Stimulated activated CD8-positive, alpha-beta memory T cell treated with anti-CD3 and anti-CD28 coated beads, Interleukin-12 subunit alpha, Interleukin-12 subunit beta, amount 100 ng/mL, for 1 hour (primary cell): Measurements from ENCODE around the gene TMEM170A.
"Not testable (repeated sequence)": the region's sequence is repeated elsewhere in the genome, so short reads cannot be mapped to it uniquely, and the experiment has no call there.

ENCODE experiments used
- DNase-seq: peaks from one replicate; pipeline ENCODE4 v3.0.0-alpha.2; 2020; ENCODE audit warnings: low read depth

The TMEM170A gene

GRCh38 chr16:75479421-75479990, 15.0 kb upstream of the TMEM170A start:
- DNase-seq: no peak

- no peak for DNase-seq
Observed at GRCh38 chr16:75478480-75479345, 14.2 kb upstream of the TMEM170A start.

GRCh38 chr16:75477680-75478473, 13.4 kb upstream of the TMEM170A start:
- DNase-seq: no peak

GRCh38 chr16:75476817-75477216, 12.3 kb upstream of the TMEM170A start:
- no peak for DNase-seq

GRCh38 chr16:75475420-75475847, 10.9 kb upstream of the TMEM170A start:
- DNase-seq: no peak

- no peak for DNase-seq
Observed at GRCh38 chr16:75472908-75473877, 8.7 kb upstream of the TMEM170A start.

GRCh38 chr16:75471723-75472633, 7.5 kb upstream of the TMEM170A start:
- DNase-seq: no peak

- no peak for DNase-seq
Observed at GRCh38 chr16:75466760-75467159, 2.3 kb upstream of the TMEM170A start.

GRCh38 chr16:75463389-75464121, 934 bp downstream of the TMEM170A start:
- not testable (repeated sequence) for DNase-seq

- DNase-seq: no peak
Observed at GRCh38 chr16:75462806-75463205, 1.7 kb downstream of the TMEM170A start.

- no peak for DNase-seq
Observed at GRCh38 chr16:75461575-75461974, 2.9 kb downstream of the TMEM170A start.

GRCh38 chr16:75460446-75460845, 4.0 kb downstream of the TMEM170A start:
- DNase-seq: no peak

GRCh38 chr16:75459691-75460090, 4.8 kb downstream of the TMEM170A start:
- no peak for DNase-seq

- DNase-seq: no peak
Observed at GRCh38 chr16:75458439-75458838, 6.0 kb downstream of the TMEM170A start.

GRCh38 chr16:75458029-75458428, 6.5 kb downstream of the TMEM170A start:
- DNase-seq: no peak

- DNase-seq: no peak
Observed at GRCh38 chr16:75457485-75458021, 6.9 kb downstream of the TMEM170A start.

GRCh38 chr16:75456971-75457370, 7.5 kb downstream of the TMEM170A start:
- DNase-seq: no peak

- DNase-seq: not testable (repeated sequence)
Observed at GRCh38 chr16:75456486-75456885, 8.0 kb downstream of the TMEM170A start.

- no peak for DNase-seq
Observed at GRCh38 chr16:75455677-75456076, 8.8 kb downstream of the TMEM170A start.
